Thyroid gland (tissue), 4 donors: Measurements from ENCODE around the gene ALMS1. TPM values are rescaled to one million over a fixed set of nuclear protein-coding genes. Genes with fewer than 3 reads are reported as not detected.

Experiments
- DNase-seq, 2 donors: peaks; one replicate each; pipeline ENCODE4 v3.0.0-alpha.2; 2019
- H3K27ac ChIP-seq, 3 donors: fragments of 200-600 bp; sonication (generic); 1 replicate in 2 of 3; 2 replicates in 1 of 3; pipeline ENCODE4 v1.5.1; 2016 to 2019; ENCODE audit warnings: mild to moderate bottlenecking in 1 of 3, moderate library complexity in 1 of 3
- H3K27me3 ChIP-seq: fragments of 200-600 bp; sonication (generic); one replicate; pipeline ENCODE4 v1.5.1; 2019
- H3K36me3 ChIP-seq, 2 donors: fragments of 200-600 bp; sonication (generic); one replicate each; pipeline ENCODE4 v1.5.1; 2016 to 2019
- H3K4me1 ChIP-seq, 2 donors: fragments of 200-600 bp; sonication (generic); one replicate each; pipeline ENCODE4 v1.5.1; 2017 to 2019
- H3K4me3 ChIP-seq, 3 donors: fragments of 200-600 bp; sonication (generic); replicated peaks in 1 of 3; 1 replicate in 2 of 3; 2 replicates in 1 of 3; pipeline ENCODE4 v1.5.1; 2016; ENCODE audit warnings: mild to moderate bottlenecking in 1 of 3
- H3K9me3 ChIP-seq: fragments of 200-600 bp; sonication (generic); one replicate; pipeline ENCODE4 v1.5.1; 2017
- POLR2A ChIP-seq, 2 donors: fragments of 450-650 bp; IDR thresholded peaks; one replicate each; pipeline ENCODE4 v1.6.1; 2017; ENCODE audit warnings: antibody characterized with exemption in 2 of 2, mild to moderate bottlenecking in 2 of 2, moderate library complexity in 1 of 2
- WGBS, 2 donors: methylation state at CpG; one replicate each; pipeline ENCODE4 v1.1.5; 2017; 5-methylcytosine and 5-hydroxymethylcytosine counted together
- intact Hi-C: fragments of 100-400 bp; cut with DNase I; formaldehyde crosslinking; loops from one replicate; pipeline ENCODE4 v1.15.1; 2023
- total RNA-seq, 4 donors: library from RNA; depleted of rRNA; stranded (reverse); fragments of >200 nt; gene quantifications; one replicate each; pipeline ENCODE4 v1.2.3, GENCODE V29; 2016
- TF ChIP-seq, protein P1 (sequence below), 6 experiments: fragments of 200-600 bp in 3 of 6; fragments of 450-650 bp in 3 of 6; sonication (generic) in 3 of 6; IDR thresholded peaks; one replicate each; pipeline ENCODE4 v1.5.1; 2016 to 2019; ENCODE audit warnings: antibody characterized with exemption in 6 of 6, mild to moderate bottlenecking in 2 of 6, inconsistent platforms in 1 of 6, moderate library complexity in 1 of 6

Gene ALMS1
- total RNA-seq, 4 donors from 2014 or later, result 38.7 to 66.6 (median 44.4) TPM

- WGBS, 2 donors, result 97 to 98% methylated on average over 5 of the region's 5 CpGs
- Histone ChIP-seq H3K9me3 (no peaks in the 10 kb centered on the region), H3K27me3 (no peaks in the 10 kb centered on the region), H3K4me1 (no peaks in the 10 kb centered on the region), H3K36me3 (no peaks in the 10 kb centered on the region), H3K4me3 (no peak overlapping the region), H3K27ac (no peak overlapping the region)
- TF ChIP-seq, protein P1, sequence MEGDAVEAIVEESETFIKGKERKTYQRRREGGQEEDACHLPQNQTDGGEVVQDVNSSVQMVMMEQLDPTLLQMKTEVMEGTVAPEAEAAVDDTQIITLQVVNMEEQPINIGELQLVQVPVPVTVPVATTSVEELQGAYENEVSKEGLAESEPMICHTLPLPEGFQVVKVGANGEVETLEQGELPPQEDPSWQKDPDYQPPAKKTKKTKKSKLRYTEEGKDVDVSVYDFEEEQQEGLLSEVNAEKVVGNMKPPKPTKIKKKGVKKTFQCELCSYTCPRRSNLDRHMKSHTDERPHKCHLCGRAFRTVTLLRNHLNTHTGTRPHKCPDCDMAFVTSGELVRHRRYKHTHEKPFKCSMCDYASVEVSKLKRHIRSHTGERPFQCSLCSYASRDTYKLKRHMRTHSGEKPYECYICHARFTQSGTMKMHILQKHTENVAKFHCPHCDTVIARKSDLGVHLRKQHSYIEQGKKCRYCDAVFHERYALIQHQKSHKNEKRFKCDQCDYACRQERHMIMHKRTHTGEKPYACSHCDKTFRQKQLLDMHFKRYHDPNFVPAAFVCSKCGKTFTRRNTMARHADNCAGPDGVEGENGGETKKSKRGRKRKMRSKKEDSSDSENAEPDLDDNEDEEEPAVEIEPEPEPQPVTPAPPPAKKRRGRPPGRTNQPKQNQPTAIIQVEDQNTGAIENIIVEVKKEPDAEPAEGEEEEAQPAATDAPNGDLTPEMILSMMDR (IDR thresholded peaks at IDR 0.05), result no peak
- no peak for TF ChIP-seq POLR2A (IDR thresholded peaks at IDR 0.05)
- intact Hi-C loops, result no loop called here
- no peak for DNase-seq
These were observed 18.8 kb downstream of the ALMS1 start for GRCh38 chr2:73404409-73404808.

DNA sequence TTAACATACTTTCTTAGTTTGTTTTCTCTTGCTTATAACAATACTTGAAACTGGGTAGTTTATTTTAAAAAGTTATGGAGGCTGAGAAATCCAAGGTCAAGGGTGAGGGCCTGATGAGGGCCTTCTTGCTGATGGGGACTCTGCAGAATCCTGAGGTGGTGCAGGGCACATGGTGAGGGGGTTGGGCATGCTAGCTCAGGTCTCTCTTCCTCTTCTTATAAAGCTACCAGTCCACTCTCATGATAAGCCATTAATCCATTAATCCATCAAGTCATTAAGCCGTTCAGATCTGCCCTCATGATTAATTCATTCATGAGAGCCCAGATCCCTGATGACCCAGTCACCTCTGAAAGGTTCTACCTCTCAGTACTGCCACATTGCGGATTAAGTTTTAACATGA, 21.4 kb downstream of the ALMS1 start:
- no peak overlapping the region for H3K27ac ChIP-seq
- H3K9me3 ChIP-seq, result no peaks in the 10 kb centered on the region
- H3K4me1 ChIP-seq, result no peaks in the 10 kb centered on the region
- no peak for TF ChIP-seq POLR2A (IDR thresholded peaks at IDR 0.05)
- TF ChIP-seq, protein P1 (IDR thresholded peaks at IDR 0.05), result no peak
- no peak overlapping the region for H3K4me3 ChIP-seq
- no peaks in the 10 kb centered on the region for H3K27me3 ChIP-seq
- WGBS, 2 donors, result 89 to 91% methylated on average over 2 of the region's 2 CpGs
- no peaks in the 10 kb centered on the region for H3K36me3 ChIP-seq
- DNase-seq, result no peak
- intact Hi-C loops, result no loop called here

DNA sequence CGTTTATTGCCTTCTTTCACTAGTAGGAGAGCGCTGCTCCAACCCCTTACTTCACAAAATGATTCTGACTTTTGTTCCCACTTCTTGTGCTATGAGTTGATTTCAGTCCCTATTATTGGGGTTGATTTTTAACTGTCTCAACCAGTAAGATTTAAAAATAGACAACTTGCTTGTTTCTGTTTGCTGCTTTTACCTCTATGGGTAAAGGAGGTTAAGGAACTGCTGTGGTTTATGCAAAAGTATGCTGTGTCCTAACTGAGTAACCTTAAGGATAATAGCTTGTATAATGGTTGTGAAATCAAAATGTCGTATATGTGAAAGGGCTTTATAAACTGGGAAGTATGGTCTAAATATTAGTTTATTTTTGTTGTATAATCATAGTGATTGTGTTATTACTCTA, 22.6 kb downstream of the ALMS1 start:
- H3K27ac ChIP-seq, result no peak overlapping the region
- intact Hi-C loops, result no loop called here
- H3K4me1 ChIP-seq, result no peaks in the 10 kb centered on the region
- TF ChIP-seq, protein P1 (IDR thresholded peaks at IDR 0.05), result no peak
- TF ChIP-seq POLR2A (IDR thresholded peaks at IDR 0.05), result no peak
- no peaks in the 10 kb centered on the region for H3K36me3 ChIP-seq
- WGBS, 2 donors, result 88 to 89% methylated on average over 3 of the region's 3 CpGs
- no peaks in the 10 kb centered on the region for H3K27me3 ChIP-seq
- no peak for DNase-seq
- H3K9me3 ChIP-seq, result no peaks in the 10 kb centered on the region
- H3K4me3 ChIP-seq, result no peak overlapping the region

DNA sequence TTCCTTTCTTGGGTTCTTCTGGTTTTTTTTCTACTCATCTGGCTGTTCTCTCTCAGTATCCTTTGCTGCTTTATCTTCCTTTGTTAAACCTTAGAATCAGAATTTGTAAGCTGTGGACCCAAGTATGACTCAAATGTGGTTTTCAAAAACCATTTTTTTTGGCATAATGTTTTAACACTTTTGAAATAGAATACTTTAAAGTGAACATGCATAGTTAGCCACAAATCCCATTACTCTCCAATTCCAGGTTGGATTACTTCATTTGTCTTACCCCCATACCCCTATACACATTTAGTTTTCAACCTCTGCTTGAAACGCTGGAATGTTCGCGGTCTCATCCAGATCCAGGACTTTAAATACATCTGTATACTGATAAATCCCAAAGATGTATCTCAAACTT, 29.1 kb downstream of the ALMS1 start:
- H3K27me3 ChIP-seq, result no peaks in the 10 kb centered on the region
- no peak overlapping the region for H3K4me3 ChIP-seq
- no peak for DNase-seq
- intact Hi-C loops, result no loop called here
- WGBS, 2 donors, result 95 to 96% methylated on average over 3 of the region's 3 CpGs
- TF ChIP-seq, protein P1 (IDR thresholded peaks at IDR 0.05), result no peak
- no peak for TF ChIP-seq POLR2A (IDR thresholded peaks at IDR 0.05)
- H3K27ac ChIP-seq, result no peak overlapping the region
- no peaks in the 10 kb centered on the region for H3K9me3 ChIP-seq
- H3K36me3 ChIP-seq, result no peaks in the 10 kb centered on the region
- H3K4me1 ChIP-seq, result peaks cover 8 to 9% of the 10 kb centered on the region in 2 donors

DNA sequence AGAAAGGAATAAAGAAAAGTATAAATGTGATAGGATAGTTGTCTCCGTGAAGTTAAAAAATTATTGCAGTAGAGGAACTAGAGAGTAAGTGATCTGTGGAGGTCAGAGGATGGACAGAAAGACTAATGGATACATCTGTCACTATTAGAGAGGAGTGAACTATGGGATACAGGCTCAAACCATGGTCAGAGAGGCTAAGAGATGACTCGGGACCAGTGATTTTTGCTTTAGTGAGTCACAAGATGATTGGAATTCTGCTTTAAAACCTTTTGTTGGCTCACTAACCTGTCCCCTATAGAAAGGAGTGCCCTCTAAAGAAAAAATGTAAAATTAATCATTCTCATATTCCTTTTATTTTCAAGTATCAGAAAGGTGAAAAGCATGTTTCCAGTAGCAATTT, 30.3 kb downstream of the ALMS1 start:
- intact Hi-C loops, result no loop called here
- Histone ChIP-seq H3K4me1 (peaks cover 8 to 9% of the 10 kb centered on the region in 2 donors), H3K27me3 (no peaks in the 10 kb centered on the region), H3K36me3 (no peaks in the 10 kb centered on the region), H3K4me3 (no peak overlapping the region), H3K27ac (no peak overlapping the region), H3K9me3 (no peaks in the 10 kb centered on the region)
- 94 to 97% methylated on average over 2 of the region's 2 CpGs for WGBS, 2 donors
- TF ChIP-seq, protein P1 (IDR thresholded peaks at IDR 0.05), result no peak
- TF ChIP-seq POLR2A (IDR thresholded peaks at IDR 0.05), result no peak
- no peak for DNase-seq
